Measurements from ENCODE around the gene NINJ1.

DNA sequence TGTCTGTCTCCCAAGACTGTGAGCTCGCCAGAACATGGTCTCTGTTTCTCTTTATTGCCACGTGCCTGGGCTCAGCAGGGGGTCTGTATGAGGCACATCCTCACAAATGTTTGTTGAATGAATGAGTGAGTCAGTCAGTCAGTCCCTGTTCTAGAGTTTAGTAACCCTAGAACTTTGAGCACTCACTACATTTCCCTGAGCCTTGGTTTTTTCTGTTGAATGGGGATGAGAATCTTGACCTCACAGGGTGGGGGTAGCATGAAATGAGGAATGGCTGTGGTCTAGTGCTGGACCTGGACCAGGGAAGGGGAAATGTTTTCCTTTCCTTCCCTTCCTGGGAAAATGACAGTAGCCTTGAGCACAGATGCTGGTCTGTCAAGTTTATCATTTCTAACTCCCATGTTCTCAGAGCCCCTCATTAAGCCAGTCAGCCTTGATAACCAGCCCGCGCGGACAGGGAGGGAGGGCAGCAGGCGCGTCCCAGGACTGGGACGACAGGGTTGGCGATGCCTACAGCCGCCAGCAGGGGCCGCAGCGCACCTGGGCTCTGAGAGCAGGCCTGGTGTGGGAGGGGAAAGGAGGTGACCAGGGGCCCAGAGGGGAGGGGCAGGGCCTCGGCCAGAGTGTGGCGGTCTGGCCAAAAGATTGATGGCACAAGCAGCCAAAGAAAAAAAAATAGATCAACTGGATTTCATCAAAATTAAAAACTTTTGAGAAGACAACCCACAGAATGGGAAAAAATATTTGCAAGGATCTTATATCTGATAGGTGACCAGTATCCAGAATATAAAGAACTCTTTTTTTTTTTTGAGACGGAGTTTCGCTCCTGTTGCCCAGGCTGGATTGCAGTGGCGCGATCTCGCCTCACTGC lies 25.8 kb upstream of the NINJ1 start:
- TF ChIP-seq, protein P1, sequence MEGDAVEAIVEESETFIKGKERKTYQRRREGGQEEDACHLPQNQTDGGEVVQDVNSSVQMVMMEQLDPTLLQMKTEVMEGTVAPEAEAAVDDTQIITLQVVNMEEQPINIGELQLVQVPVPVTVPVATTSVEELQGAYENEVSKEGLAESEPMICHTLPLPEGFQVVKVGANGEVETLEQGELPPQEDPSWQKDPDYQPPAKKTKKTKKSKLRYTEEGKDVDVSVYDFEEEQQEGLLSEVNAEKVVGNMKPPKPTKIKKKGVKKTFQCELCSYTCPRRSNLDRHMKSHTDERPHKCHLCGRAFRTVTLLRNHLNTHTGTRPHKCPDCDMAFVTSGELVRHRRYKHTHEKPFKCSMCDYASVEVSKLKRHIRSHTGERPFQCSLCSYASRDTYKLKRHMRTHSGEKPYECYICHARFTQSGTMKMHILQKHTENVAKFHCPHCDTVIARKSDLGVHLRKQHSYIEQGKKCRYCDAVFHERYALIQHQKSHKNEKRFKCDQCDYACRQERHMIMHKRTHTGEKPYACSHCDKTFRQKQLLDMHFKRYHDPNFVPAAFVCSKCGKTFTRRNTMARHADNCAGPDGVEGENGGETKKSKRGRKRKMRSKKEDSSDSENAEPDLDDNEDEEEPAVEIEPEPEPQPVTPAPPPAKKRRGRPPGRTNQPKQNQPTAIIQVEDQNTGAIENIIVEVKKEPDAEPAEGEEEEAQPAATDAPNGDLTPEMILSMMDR (IDR thresholded peaks at IDR 0.05; ENCODE audit: low read length), result peak; percentile 99
- no peak for TF ChIP-seq EZH2 (IDR thresholded peaks at IDR 0.05; ENCODE audit: borderline replicate concordance, low read length)

All from OCI-LY1 (cell line).